ENCODE data around the gene PXYLP1. TPM values are rescaled to one million over a fixed set of nuclear protein-coding genes. Genes with fewer than 3 reads are reported as not detected.

Gene PXYLP1
- total and polyA plus RNA-seq, 2 experiments from 2014 or later = 21.3 to 25.8 TPM

- Histone ChIP-seq H3K4me1 (ENCODE audit: insufficient read depth) (peaks cover 11% of the 10 kb centered on the region), H4K20me1 (ENCODE audit: insufficient read depth, poor library complexity, severe bottlenecking) (no peaks in the 10 kb centered on the region), H3K79me2 (peaks cover 10% of the 10 kb centered on the region), H2AFZ (no peak overlapping the region), H3K9me2 (replicated peaks; ENCODE audit: insufficient read depth) (no peaks in the 10 kb centered on the region), H3K4me3 (no peak overlapping the region), H3K4me2 (no peak overlapping the region), H3K27me3 (no peaks in the 10 kb centered on the region), H3K27ac (peak overlapping the region; percentile 18), H3K36me3 (replicated peaks; ENCODE audit: insufficient read depth, low read depth) (no peaks in the 10 kb centered on the region), H3K9me3 (ENCODE audit: low read depth) (no peaks in the 10 kb centered on the region)
- 97% methylated on average over 1 of the region's 1 CpG for WGBS (ENCODE audit: low lambda C conversion rate, missing lambda C conversion rate)
- TF ChIP-seq CTCF (IDR thresholded peaks at IDR 0.05; ENCODE audit: poor library complexity) (no peak), EZH2 (IDR thresholded peaks at IDR 0.05; ENCODE audit: borderline replicate concordance) (no peak), EZH2phosphoT487 (IDR thresholded peaks at IDR 0.05; ENCODE audit: low read depth, severe bottlenecking, unreplicated experiment) (no peak)
- DNase-seq (ENCODE audit: low spot score) = no peak
Observed at GRCh38 chr3:141236361-141236760, 4.7 kb downstream of the PXYLP1 start.

GRCh38 chr3:141237701-141238521 is 6.3 kb downstream of the PXYLP1 start:
- Histone ChIP-seq H3K4me3 (no peak overlapping the region), H3K4me1 (ENCODE audit: insufficient read depth) (peaks cover 7% of the 10 kb centered on the region), H3K4me2 (no peak overlapping the region), H3K27me3 (no peaks in the 10 kb centered on the region), H3K9me3 (ENCODE audit: low read depth) (no peaks in the 10 kb centered on the region), H3K27ac (no peak overlapping the region), H2AFZ (no peak overlapping the region), H3K79me2 (peaks cover 9% of the 10 kb centered on the region), H3K9me2 (replicated peaks; ENCODE audit: insufficient read depth) (no peaks in the 10 kb centered on the region), H3K36me3 (replicated peaks; ENCODE audit: insufficient read depth, low read depth) (no peaks in the 10 kb centered on the region), H4K20me1 (ENCODE audit: insufficient read depth, poor library complexity, severe bottlenecking) (no peaks in the 10 kb centered on the region)
- 79% methylated on average over 14 of the region's 14 CpGs for WGBS (ENCODE audit: low lambda C conversion rate, missing lambda C conversion rate)
- DNase-seq (ENCODE audit: low spot score) = no peak
- TF ChIP-seq EZH2 (IDR thresholded peaks at IDR 0.05; ENCODE audit: borderline replicate concordance) = no peak
- TF ChIP-seq CTCF (IDR thresholded peaks at IDR 0.05; ENCODE audit: poor library complexity) = no peak
- TF ChIP-seq EZH2phosphoT487 (IDR thresholded peaks at IDR 0.05; ENCODE audit: low read depth, severe bottlenecking, unreplicated experiment) = no peak

GRCh38 chr3:141239511-141240281 is 8.1 kb downstream of the PXYLP1 start:
- Histone ChIP-seq H3K9me3 (ENCODE audit: low read depth) (no peaks in the 10 kb centered on the region), H3K79me2 (no peaks in the 10 kb centered on the region), H3K27ac (no peak overlapping the region), H3K9me2 (replicated peaks; ENCODE audit: insufficient read depth) (no peaks in the 10 kb centered on the region), H3K4me2 (no peak overlapping the region), H3K36me3 (replicated peaks; ENCODE audit: insufficient read depth, low read depth) (no peaks in the 10 kb centered on the region), H3K4me3 (no peak overlapping the region), H3K4me1 (ENCODE audit: insufficient read depth) (peaks cover 5% of the 10 kb centered on the region), H4K20me1 (ENCODE audit: insufficient read depth, poor library complexity, severe bottlenecking) (no peaks in the 10 kb centered on the region), H2AFZ (no peak overlapping the region), H3K27me3 (no peaks in the 10 kb centered on the region)
- no peak for TF ChIP-seq EZH2 (IDR thresholded peaks at IDR 0.05; ENCODE audit: borderline replicate concordance)
- no peak for TF ChIP-seq CTCF (IDR thresholded peaks at IDR 0.05; ENCODE audit: poor library complexity)
- TF ChIP-seq EZH2phosphoT487 (IDR thresholded peaks at IDR 0.05; ENCODE audit: low read depth, severe bottlenecking, unreplicated experiment) = no peak
- WGBS (ENCODE audit: low lambda C conversion rate, missing lambda C conversion rate) = 63% methylated on average over 5 of the region's 5 CpGs
- no peak for DNase-seq (ENCODE audit: low spot score)

Measured in hepatocyte (in vitro differentiated cells).